NCI-H2171 treated with DMSO at 0.1 percent for 48 hours (cell line): Measurements from ENCODE around the gene MCC.

Experiments used
- DNase-seq: peaks from one replicate; lab custom pipeline; 2025; lab: John Stamatoyannopoulos, UW

Gene MCC

DNA sequence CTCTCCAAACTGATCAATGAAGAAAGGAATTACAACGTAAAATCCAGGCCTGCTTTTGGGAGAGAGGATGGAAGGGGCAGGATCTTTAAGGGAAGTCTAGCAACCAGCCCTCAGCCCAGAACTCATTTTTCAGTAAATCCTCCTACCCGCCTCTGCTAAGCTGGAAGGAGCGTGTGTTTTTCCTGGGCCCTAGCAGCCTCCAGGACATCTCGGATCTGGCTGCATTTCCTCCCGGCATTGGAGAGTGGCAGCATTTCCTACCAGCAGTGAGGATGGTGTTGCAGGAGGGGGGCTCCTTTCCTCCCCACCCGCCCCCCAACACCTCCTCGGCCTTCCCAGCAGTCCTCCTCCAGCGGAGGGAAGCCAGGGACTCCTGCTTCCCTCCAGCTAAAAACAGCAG lies 457.1 kb downstream of the MCC start:
- DNase-seq: no peak

DNA sequence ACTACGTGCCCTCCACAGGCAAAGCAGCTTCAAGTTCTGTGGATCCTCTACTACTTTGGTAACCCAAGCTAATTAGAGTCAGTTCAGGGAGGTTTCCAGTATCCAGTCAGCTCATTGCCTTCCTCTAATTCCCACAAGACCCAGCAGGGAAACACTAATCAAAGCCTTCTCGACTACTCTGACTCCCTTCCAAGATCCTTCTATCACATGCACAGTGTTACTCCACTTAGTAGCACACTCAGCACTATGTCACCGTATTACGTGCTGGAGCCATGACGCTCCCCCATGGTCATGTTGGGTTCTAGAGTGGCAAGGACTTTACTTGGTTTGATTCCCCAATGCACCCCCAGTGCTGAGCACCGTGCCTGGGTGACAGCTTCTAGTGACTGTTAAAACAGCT lies 458.6 kb downstream of the MCC start:
- no peak for DNase-seq

DNA sequence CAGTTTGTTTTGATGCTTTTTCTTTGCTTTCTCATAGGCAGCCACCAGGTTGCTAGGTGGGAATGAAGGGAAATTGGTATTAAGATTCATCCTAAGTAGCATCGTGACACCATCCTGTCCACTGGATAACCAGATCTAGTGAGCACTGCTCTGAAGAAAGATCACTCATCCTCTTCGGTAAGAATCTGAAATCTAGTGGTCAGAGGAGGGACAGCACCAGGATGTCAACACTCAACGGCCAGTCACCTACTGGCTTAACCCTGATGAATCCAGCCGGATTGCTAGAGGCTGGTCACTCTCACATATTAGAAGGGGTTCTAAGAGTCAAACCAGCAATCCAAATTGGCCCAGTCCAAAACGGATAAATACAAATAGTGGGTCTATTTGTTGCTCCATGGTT lies 460.8 kb downstream of the MCC start:
- DNase-seq: no peak

DNA sequence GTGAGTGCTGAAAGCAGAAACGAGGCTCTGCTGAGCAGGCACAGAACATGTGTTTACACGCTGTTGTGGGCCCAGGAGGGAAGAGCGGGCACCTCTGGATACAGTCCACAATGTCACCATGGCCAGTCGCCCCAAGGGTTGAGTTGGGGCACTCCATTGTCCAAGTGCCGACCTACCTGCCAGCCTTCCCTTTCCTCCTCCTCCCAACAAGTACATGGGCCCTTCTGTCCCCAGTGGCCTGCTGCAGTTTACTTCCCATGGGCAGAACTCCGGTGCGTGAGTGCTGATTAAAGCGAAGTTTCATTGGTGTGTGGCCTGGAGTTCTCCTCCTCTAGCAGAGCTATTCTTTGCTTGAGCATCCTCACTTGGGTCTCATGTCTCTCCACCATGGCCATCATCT lies 461.2 kb downstream of the MCC start:
- DNase-seq: no peak

DNA sequence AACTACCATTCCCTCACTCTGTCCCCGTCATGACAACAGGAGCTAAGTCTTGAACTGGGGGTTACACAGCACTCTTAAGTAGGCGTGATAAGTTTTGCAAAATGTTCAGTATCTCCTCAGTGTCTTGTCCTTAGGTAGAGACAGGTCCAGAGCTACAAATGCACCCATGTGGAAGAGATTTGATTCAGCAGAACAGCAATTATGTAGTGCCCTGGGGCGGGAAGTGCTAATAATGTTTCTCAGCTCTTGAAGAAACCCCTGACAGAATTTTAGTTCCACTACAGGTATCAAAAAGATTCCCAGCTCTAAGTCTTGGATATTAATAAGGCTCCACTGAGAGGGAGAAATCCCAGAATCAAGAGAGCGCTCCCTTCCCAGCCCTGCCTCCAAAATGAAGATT lies 462.0 kb downstream of the MCC start:
- no peak for DNase-seq

DNA sequence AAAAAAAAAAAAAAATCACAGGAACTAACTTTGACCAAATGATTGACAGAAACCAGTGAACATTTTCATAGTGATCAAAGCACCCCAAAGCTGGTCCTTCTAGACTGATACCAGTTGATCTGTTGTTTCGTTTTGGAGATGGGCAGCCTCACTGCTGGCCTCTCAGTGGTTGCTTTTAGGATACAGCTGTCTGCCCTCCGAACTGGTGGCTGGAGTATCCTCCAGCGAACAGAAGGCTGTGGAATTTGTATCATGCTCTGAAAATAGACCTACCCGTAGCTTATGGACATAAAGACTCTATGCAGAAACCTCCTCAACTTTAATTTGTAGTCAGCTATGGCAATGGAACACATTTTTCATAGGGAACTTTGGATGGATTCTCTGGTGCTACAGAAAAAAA lies 462.7 kb downstream of the MCC start:
- no peak for DNase-seq

DNA sequence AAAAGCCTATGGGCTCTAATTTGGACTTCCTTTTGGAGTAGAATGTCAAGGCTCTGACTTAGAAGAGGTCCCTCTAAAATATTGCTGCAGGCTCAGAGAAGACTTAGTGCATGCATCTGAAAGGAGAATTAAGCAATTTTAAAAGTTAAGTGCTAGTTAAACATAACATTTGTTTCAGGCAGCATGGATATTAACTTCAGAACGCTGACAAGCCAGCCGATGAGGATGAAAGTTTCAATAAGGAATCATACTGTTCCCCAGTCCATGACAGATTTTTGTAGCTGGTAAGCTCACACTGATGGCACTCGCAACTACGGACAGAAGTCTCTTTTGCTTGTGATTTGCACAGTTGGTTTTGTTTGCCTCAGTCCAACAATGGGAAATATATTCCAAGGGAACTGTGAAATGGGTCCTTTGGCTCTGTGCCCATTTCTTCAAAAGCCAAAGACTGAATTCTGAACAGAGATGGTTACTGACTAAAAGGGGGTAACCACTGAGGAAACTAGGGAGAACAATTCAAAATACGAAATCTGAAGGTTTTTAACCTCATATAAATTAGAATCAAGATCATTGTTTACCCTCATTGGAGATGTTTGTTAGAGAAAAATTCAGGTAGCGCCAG lies 464.1 kb downstream of the MCC start:
- DNase-seq: no peak

DNA sequence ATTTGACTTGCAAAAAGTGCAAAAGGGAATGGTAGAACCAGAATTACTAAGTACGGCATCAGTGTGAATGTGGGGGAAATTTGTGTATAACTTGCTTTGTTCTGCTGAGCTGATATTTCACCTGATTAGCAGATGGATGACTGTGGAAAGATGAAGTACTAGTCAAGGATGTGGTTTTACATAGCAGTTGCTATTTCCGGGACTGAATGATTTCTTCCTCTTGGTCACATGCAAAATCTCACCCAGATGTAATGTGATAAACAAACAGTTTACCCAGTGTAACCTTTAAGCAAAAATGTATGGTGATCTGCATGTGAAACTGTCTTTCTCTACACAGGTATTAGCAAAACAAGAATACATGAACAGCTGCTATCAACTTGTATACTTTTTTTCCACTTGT lies 465.6 kb downstream of the MCC start:
- DNase-seq: no peak

DNA sequence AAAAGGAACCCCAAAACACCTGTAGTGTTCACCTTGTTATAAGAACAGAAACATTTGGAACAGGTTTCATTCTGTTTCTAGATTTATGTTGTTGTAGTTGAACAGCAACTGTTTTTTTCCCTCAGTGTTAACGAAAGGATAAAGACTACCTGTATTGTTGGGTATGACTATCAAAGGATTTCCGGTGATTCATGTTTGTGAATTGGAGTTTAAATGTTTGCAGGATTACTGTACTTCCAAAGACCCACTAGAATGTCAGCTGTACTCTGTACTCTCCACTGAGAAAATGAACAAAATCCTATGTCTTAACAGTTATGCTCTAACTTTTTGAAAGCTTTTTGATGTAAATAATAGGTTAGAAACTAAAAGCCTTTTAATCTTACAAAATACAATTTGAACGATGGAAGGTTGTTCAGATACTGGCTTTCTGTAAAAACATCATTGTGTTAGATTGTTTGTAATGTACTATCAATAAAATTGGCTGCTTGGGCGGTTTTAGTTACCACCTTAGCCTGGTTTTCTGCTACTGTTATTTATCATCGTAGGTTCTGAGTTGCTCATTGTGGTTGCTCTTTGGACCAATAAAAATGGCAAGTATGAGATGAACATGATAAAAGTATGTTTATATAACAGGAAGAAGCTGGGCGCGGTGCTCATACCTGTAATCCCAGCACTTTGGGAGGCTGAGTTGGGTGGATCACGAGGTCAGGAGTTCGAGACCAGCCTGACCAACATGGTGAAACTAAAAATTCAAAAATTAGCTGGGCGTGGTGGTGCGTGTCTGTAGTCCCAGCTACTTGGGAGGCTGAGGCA lies 467.6 kb downstream of the MCC start:
- DNase-seq: no peak

DNA sequence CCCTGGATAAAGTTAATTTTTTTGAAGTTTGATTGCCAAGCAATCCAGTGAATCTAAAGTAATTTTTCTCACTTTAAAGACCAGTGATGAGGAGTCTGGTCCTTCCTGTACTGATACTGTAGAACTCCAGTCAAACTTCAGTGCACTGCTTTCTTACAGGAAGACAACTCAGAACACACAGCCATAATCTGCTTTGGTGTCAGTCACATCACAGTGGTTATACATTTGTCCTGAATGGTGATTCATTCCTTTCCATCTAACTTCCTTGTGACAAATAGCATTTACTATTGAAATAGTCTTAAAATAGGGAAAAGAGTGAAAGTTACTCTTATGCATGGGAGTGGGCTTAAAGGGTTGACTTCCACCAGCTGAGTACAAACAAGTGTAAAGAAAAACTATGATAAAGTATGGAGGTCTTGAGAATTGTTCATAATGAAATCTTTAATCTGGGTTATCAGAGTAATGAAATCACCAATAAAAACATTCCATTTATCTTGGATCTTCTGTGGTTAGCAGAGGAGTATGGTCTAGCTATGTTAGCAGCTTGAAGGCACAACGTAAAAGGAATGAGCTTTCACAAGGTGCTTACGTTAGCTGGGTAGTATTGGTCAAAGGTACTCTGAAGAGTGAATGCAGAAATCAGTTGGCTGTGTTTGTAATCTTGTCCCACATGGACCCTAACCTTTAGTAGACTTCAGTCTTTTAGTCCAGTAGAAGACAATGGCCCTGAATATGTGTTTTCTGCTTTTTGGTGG lies 470.2 kb downstream of the MCC start:
- DNase-seq: no peak

DNA sequence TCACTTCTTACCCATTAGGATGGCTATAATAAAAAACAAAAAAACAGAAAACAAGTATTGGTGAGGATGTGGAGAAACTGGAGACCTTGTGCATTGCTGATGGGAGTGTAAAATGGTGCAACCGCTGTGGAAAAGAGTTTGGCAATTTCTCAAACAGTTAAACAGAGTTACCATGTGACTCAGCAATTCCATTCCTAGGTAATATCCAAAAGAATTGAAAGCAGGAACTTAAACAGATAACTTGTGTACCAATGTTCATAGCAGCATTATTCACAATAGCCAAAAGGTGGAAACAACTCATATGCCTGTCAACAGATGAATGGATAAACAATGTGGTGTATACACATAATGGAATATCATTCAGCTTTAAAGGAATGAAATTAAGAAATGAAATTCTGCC lies 482.8 kb downstream of the MCC start:
- no peak for DNase-seq

DNA sequence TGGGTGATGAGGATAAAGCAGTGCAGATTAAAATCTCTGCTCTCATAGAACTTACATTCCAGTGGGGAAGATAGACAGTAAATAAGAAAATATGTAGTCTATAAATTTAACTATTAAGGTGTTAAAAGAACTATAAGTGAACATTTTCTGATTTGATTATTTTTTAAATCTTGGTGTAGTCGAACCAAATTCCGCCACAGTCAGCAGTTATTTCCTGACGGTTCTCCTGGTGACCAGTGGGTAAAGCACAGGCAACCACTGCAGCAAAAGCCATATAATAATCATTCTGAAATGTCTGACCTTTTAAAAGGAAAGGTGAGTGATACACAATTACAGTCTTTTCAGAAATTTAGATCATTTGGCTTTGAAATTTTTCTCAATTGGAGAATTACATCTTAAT lies 484.5 kb downstream of the MCC start:
- DNase-seq: no peak

DNA sequence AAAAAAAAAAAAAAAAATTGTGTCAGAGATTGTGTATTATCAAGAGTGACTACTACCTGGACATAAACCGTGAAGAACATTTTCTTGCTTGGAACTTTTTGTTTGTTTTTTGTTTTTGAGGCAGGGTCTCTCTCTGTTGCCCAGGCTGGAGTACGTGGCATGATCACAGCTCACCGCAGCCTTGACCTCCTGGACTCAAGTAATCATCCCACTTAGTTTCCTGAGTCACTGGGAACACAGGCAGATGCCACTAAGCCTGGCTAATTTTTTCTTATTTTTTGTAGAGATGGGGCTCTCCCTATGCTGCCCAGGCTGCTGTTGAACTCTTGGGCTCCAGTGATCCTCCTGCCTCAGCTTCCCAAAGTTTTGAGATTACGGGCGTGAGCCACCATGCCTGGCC lies 485.8 kb downstream of the MCC start:
- DNase-seq: no peak

DNA sequence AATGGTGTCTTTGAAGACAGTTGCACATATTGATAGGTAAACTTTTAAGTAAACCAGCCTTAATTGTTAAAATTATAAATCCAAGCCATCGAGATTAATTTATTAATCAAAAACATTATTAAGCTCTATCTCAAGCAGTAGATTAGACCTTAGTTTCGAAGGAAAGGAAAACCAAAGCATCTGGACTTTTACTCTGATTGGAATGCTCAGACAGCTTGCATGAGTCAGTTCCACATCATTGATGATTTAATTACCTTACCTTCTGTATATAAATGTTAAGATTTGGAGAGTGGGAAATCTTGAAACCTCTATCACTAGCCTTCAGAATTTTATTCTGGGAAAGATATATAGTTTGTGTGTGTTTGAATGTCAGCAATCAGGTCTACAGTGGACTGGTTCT lies 487.8 kb downstream of the MCC start:
- no peak for DNase-seq

DNA sequence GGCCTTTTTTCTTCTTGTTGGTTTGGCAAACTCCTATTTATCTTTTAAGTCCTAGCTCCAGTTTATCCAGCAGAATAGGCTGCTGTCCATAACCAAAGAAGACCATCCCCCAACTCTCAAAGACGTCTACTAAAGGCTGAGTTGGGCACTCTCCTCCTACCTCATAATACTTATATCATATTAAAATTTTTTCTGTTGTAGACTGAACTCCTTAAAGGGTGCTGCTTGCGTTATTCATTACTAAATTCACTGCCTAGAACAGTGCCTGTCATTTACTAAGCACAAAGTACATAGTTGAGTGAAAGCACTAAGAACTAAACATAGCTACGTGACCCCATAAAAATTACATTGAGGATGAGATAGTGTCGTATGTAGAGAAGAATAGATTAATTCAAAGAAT lies 490.0 kb downstream of the MCC start:
- DNase-seq: no peak

DNA sequence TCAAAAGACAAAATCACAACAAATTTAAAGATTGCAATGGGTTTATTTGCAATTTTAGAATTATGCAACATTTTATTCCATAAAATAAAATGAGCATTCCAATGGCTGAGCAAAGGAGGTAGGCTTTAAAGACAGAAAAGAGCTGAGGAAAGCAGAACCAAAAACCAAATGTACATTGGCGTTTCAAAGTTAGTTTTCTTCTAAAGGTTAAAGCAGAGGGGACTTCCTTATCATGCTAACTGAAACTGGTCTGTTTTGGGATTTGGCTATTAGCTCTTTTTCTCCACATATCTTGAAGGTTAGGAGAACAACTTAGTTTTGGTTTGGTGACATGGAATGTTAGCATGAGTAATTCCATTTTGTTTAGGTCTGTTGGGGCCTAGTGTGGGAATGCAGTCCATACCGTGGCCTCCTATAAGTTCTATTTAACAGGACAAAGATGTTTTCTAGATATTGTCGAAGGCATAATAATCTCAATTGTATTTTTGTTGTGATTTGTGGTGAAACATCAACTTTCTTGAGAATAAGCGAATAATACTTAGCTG lies 491.4 kb downstream of the MCC start:
- DNase-seq: no peak

DNA sequence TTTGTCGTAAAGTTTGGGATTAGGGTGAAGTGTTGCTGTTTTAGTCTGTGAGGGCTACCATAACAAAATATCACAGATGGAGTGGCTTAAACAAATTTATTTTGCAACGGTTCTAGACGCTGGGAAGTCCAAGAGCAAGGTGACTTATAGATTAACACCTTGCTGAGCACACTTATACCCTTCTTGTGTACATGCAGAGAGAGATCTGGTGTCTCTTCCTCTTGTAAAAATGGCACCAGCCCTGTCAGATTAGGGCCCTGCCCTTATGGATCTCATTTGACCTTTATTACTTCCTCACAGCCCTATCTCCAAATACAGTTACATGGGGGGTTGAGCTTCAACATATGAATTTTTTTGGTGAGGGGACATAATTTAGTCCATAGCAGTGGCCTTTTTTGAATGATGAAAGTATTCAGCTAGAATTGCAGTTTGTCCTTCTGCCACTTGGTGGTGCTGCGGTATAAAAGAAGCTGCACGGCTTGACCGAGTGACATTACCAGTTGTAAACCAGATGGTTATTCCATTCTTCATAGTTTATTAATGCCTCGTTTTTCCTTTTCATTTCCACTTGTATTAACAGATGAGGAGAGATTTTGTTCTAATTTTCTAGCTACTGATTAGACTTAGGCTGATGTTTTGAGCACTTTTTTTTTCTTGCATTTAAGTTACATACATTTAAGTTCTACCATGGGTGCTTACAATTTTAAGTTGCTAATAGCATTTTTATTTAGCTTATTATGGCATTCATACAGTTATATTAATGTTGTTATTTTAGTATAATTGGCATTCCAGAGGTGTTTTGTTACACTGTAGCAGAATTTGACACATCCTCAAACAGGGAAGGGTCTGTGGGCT lies 492.3 kb downstream of the MCC start:
- DNase-seq: peak; percentile 53

DNA sequence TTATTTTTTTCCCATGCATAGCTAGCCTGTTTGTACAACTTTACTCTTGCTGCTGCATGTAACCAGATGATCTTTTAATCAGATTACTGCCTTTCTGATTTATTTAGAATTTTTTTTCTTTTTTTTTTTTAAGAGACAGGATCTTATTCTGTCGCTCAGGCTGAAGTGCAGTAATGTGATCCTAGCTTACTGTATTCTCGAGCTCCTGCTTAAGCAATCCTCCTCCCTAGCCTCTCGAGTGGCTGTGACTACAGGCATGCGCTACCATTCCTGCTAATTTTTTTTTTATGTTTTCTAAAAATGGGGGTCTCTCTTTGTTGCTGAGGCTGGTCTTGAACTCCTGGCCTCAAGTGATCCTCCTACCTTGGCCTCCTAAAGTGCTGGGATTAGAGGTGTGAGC lies 502.0 kb downstream of the MCC start:
- DNase-seq: peak; percentile 28

DNA sequence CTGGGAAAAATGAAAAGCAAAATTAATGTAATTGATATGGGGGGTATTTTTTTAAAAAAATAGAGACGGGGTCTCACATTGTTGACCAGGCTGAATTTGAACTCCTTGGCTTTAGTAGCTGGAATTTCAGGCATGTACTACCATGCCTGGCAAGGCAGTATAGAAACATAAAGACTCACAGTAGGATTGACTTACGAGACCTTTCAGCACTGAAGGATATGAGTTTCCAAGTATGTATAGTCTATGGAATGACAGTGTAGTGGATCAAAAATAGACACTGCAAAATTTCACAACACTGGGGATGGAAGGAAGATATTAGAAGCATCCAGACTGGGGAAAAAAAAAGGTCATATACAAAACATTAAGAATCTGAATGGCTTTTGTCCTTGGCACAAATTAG lies 504.9 kb downstream of the MCC start:
- no peak for DNase-seq

DNA sequence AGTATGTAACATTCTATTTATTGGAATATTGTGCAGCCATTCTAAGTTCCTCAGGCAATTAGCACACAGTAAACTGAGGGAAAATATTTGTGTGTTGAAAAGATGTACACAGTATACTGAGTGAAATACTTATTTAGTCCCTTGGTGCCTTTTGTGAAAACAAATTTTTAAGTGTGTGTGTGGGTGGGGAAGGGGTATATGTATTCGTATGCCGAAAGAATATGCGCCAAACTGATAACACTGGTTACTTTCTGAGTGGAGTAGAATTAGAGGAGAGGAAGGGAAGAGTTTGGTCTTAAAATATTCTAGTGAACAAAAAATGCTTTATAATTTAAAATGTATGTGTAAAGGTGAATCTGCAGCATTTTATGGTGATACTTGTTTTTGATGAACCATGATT lies 508.5 kb downstream of the MCC start:
- DNase-seq: no peak

DNA sequence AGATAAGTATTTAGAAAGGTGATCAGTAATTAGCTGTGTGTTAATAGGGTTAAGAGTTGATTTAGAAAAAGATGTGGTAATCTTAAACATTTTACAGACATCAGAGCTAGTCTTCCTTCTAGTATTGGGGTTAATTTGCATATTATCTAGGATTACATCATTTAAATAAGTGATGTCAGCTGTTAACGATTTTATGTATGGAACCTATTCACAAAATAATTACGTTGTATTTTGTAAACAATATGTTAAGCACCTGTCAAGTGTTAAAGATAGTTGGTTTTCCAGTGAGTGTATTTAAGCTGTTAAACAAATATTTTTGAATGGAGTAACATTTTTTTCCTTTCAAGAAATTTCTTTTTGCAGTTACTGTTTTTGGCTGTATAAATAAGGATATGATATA lies 509.4 kb downstream of the MCC start:
- DNase-seq: no peak

DNA sequence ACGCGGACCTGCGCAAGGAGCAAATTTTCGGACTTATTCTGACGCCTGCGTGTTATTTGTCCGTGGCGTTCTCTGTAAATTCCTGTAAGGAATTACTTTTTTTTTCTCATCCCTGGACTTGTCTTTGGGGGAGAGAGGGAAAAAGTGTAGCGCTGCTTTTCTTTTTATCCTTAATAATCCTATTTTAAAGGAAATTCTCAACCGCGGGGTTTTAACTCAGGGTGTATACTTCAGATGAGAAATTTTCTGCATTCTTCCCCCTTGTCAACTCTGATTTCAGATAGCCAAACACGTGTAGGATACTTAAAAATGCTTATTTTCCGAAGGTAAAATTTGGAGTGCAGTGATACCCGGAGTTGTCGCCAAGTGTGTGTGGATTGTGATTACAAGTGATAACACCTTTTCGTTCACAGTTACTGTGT lies 510.8 kb downstream of the MCC start:
- DNase-seq: peak; percentile 9
